HG02763 (cell line): ENCODE results near the gene RNASE9.
"Not testable (repeated sequence)": the region's sequence is repeated elsewhere in the genome, so short reads cannot be mapped to it uniquely, and the experiment has no call there.

Experiments used
- ATAC-seq: cut with Tn5 transposase; IDR thresholded peaks from one replicate; pipeline ENCODE4 v1.9.1; 2021; ENCODE audit warnings: mild to moderate bottlenecking, moderate library complexity; ENCODE audit not compliant: unreplicated experiment

The RNASE9 gene

GRCh38 chr14:20560961-20561360 lies at the start of gene RNASE9:
Gene RNASE9 (minus strand): TSS chr14:20561047.
- no peak for ATAC-seq

GRCh38 chr14:20610002-20610765 lies 49.3 kb upstream of the RNASE9 start:
- ATAC-seq: no peak

GRCh38 chr14:20609215-20610001 lies 48.6 kb upstream of the RNASE9 start:
- peak; percentile 26 for ATAC-seq

GRCh38 chr14:20608383-20609110 lies 47.7 kb upstream of the RNASE9 start:
- no peak for ATAC-seq

GRCh38 chr14:20607617-20608016 lies 46.8 kb upstream of the RNASE9 start:
- no peak for ATAC-seq

GRCh38 chr14:20606902-20607242 lies 46.0 kb upstream of the RNASE9 start:
- ATAC-seq: no peak

- no peak for ATAC-seq
Measured at GRCh38 chr14:20606190-20606901, 45.5 kb upstream of the RNASE9 start.

- ATAC-seq: no peak
Measured at GRCh38 chr14:20603813-20604690, 43.2 kb upstream of the RNASE9 start.

GRCh38 chr14:20602583-20602982 lies 41.7 kb upstream of the RNASE9 start:
- no peak for ATAC-seq

- no peak for ATAC-seq
Measured at GRCh38 chr14:20601522-20601921, 40.7 kb upstream of the RNASE9 start.

- no peak for ATAC-seq
Measured at GRCh38 chr14:20597108-20597507, 36.3 kb upstream of the RNASE9 start.

- ATAC-seq: not testable (repeated sequence)
Measured at GRCh38 chr14:20595726-20596125, 34.9 kb upstream of the RNASE9 start.

- ATAC-seq: no peak
Measured at GRCh38 chr14:20592574-20592973, 31.7 kb upstream of the RNASE9 start.

GRCh38 chr14:20591235-20591634 lies 30.4 kb upstream of the RNASE9 start, which contains the start of gene RNASE12:
Gene RNASE12 (minus strand): TSS chr14:20591376. CDS start chr14:20590723, 653 bp downstream.
- ATAC-seq: no peak

GRCh38 chr14:20587489-20588154 lies 26.8 kb upstream of the RNASE9 start, which contains the start of gene RNASE11:
Gene RNASE11 (minus strand): TSS chr14:20588001.
- ATAC-seq: no peak

- no peak for ATAC-seq
Measured at GRCh38 chr14:20583908-20584307, 23.1 kb upstream of the RNASE9 start.

- ATAC-seq: no peak
Measured at GRCh38 chr14:20583142-20583541, 22.3 kb upstream of the RNASE9 start.

- no peak for ATAC-seq
Measured at GRCh38 chr14:20580242-20580641, 19.4 kb upstream of the RNASE9 start.

- no peak for ATAC-seq
Measured at GRCh38 chr14:20578784-20579502, 18.1 kb upstream of the RNASE9 start.
